ENCODE data around the gene DEFB121.
"Not testable (repeated sequence)": the region's sequence is repeated elsewhere in the genome, so short reads cannot be mapped to it uniquely, and the experiment has no call there.

The DEFB121 gene

DNA sequence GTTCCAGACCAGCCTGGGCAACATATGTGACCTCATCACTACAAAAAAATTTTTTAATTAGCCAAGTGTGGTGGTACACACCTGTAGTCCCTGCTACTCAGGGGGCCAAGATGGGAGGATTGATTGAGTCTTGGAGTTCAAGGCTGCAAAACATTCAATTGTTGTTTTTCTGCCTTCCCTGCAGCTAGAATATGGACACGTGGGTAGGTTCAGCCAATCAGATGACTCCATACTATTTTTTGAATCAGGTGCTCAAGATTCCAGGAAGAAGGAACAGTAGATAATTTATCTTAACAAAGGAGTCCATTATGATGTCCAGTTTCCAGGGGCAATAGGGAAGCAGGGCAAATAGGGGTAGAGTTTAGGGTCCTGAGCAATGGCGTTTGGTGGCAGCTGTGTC, 13.2 kb downstream of the DEFB121 start:
- TF ChIP-seq, protein P1, sequence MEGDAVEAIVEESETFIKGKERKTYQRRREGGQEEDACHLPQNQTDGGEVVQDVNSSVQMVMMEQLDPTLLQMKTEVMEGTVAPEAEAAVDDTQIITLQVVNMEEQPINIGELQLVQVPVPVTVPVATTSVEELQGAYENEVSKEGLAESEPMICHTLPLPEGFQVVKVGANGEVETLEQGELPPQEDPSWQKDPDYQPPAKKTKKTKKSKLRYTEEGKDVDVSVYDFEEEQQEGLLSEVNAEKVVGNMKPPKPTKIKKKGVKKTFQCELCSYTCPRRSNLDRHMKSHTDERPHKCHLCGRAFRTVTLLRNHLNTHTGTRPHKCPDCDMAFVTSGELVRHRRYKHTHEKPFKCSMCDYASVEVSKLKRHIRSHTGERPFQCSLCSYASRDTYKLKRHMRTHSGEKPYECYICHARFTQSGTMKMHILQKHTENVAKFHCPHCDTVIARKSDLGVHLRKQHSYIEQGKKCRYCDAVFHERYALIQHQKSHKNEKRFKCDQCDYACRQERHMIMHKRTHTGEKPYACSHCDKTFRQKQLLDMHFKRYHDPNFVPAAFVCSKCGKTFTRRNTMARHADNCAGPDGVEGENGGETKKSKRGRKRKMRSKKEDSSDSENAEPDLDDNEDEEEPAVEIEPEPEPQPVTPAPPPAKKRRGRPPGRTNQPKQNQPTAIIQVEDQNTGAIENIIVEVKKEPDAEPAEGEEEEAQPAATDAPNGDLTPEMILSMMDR (IDR thresholded peaks at IDR 0.05) = no peak
- Histone ChIP-seq H3K4me3 (ENCODE audit: low read depth in 1 of 2, low read length in 1 of 2) (no peak overlapping the region), H3K9me3 (no peaks in the 10 kb centered on the region), H3K27me3 (no peaks in the 10 kb centered on the region), H3K4me1 (ENCODE audit: control insufficient read depth in 1 of 2, insufficient read depth in 1 of 2, low read depth in 1 of 2, low read length in 1 of 2) (no peaks in the 10 kb centered on the region), H3K36me3 (no peaks in the 10 kb centered on the region), H3K27ac (no peak overlapping the region)

GRCh38 chr20:31390490-31390889, 15.5 kb downstream of the DEFB121 start, which contains the start of gene DEFB119:
TSS of gene DEFB119 (minus strand) at chr20:31390590. CDS start at chr20:31390483, 107 bp downstream.
- TF ChIP-seq, protein P1 (IDR thresholded peaks at IDR 0.05) = no peak
- Histone ChIP-seq H3K27ac (no peak within 1 kb of the TSS), H3K4me3 (ENCODE audit: low read depth in 1 of 2, low read length in 1 of 2) (no peak within 1 kb of the TSS), H3K9me3 (no peaks in the 10 kb centered on the region), H3K4me1 (ENCODE audit: control insufficient read depth in 1 of 2, insufficient read depth in 1 of 2, low read depth in 1 of 2, low read length in 1 of 2) (no peaks in the 10 kb centered on the region), H3K36me3 (no peaks in the 10 kb centered on the region), H3K27me3 (peaks cover 2% of the 10 kb centered on the region)

GRCh38 chr20:31374346-31374745, 31.7 kb downstream of the DEFB121 start:
- Histone ChIP-seq H3K27me3 (no peaks in the 10 kb centered on the region), H3K4me3 (ENCODE audit: low read depth in 1 of 2, low read length in 1 of 2) (no peak overlapping the region), H3K9me3 (no peaks in the 10 kb centered on the region), H3K27ac (no peak overlapping the region), H3K4me1 (ENCODE audit: control insufficient read depth in 1 of 2, insufficient read depth in 1 of 2, low read depth in 1 of 2, low read length in 1 of 2) (no peaks in the 10 kb centered on the region), H3K36me3 (no peaks in the 10 kb centered on the region)
- TF ChIP-seq, protein P1 (IDR thresholded peaks at IDR 0.05) = no peak

DNA sequence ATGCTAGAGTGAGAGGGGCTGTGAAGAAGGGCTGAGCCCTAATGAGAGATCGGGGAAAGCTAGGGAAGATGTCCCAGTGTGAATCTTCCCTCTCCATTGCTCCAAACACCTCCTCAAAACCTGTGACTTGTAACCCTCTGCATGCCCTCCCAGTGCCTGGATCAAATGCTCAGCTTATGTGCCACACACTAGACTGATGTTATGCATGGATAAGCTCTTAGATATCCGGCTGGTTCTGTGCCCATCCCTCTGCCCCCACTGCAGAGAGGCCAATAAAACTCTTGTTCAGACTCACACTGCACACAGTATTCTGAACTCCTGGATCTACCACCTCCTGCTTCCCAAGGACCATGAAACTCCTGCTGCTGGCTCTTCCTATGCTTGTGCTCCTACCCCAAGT, 37.7 kb downstream of the DEFB121 start, which contains the start of gene DEFB118:
Gene DEFB118 (plus strand): TSS at position 301 of the 400 bp plus-strand sequence. CDS start 50 bp downstream, at position 351.
- Histone ChIP-seq H3K4me3 (ENCODE audit: low read depth in 1 of 2, low read length in 1 of 2) (no peak within 1 kb of the TSS), H3K27ac (no peak within 1 kb of the TSS), H3K27me3 (no peaks in the 10 kb centered on the region), H3K36me3 (no peaks in the 10 kb centered on the region), H3K4me1 (ENCODE audit: control insufficient read depth in 1 of 2, insufficient read depth in 1 of 2, low read depth in 1 of 2, low read length in 1 of 2) (no peaks in the 10 kb centered on the region), H3K9me3 (no peaks in the 10 kb centered on the region)
- TF ChIP-seq, protein P1 (IDR thresholded peaks at IDR 0.05) = no peak

GRCh38 chr20:31364272-31364671, 41.7 kb downstream of the DEFB121 start:
- H3K4me1 ChIP-seq (ENCODE audit: control insufficient read depth in 1 of 2, insufficient read depth in 1 of 2, low read depth in 1 of 2, low read length in 1 of 2); H3K36me3 ChIP-seq; H3K27ac ChIP-seq; H3K4me3 ChIP-seq (ENCODE audit: low read depth in 1 of 2, low read length in 1 of 2); H3K27me3 ChIP-seq; H3K9me3 ChIP-seq: not testable (repeated sequence)

GRCh38 chr20:31363295-31363694, 42.7 kb downstream of the DEFB121 start:
- TF ChIP-seq, protein P1 (IDR thresholded peaks at IDR 0.05) = no peak
- Histone ChIP-seq H3K4me3 (ENCODE audit: low read depth in 1 of 2, low read length in 1 of 2) (no peak overlapping the region), H3K27me3 (no peaks in the 10 kb centered on the region), H3K27ac (no peak overlapping the region), H3K4me1 (ENCODE audit: control insufficient read depth in 1 of 2, insufficient read depth in 1 of 2, low read depth in 1 of 2, low read length in 1 of 2) (no peaks in the 10 kb centered on the region), H3K9me3 (no peaks in the 10 kb centered on the region), H3K36me3 (no peaks in the 10 kb centered on the region)
